HepG2 (cell line): ENCODE results near the gene IQCN. TPM values are rescaled to one million over a fixed set of nuclear protein-coding genes. Genes with fewer than 3 reads are reported as not detected.

ENCODE experiments used
- ATAC-seq: fragments of 200-7000 bp; cut with Tn5 transposase; 3 replicates; pipeline ENCODE4 v1.9.1; 2020; ENCODE audit warnings: mild to moderate bottlenecking, moderate library complexity
- BruUV-seq: library from RNA; stranded (reverse); fragments of 400-500 nt; replicated peaks from 2 replicates; lab custom pipeline; 2021; lab: Mats Ljungman, UMichigan
- CTCF ChIA-PET: fragments of 300-600 bp; formaldehyde crosslinking; extraction: SDS; loops from one replicate; lab custom pipeline; 2021; ENCODE audit warnings: low total read pairs, inconsistent platforms, low intra/inter-chr PET ratio; lab: Yijun Ruan, JAX
- POLR2A ChIA-PET: fragments of 350-600 bp; sonication (Branson Sonifier 250); formaldehyde crosslinking; loops from one replicate; lab custom pipeline; 2020; ENCODE audit warnings: antibody characterized with exemption, inconsistent platforms; lab: Yijun Ruan, JAX
- DNase-seq: peaks from one replicate; pipeline ENCODE4 v3.0.0-alpha.2; 2015; ENCODE audit warnings: low spot score
- FAIRE-seq: peaks from 3 replicates; lab custom pipeline; 2011; peaks lifted over from hg19 to GRCh38; lab: Jason Lieb, UNC
- H2AFZ ChIP-seq: one replicate; pipeline ENCODE4 v1.6.1; 2011; ENCODE audit warnings: low read length, inconsistent platforms
- H3K27ac ChIP-seq: fragments of 300-600 bp; 3 replicates; pipeline ENCODE4 v1.8.0; 2011; ENCODE audit warnings: mixed run types, mild to moderate bottlenecking, mixed read lengths, low read length, inconsistent platforms; ENCODE audit not compliant: insufficient read depth; ENCODE audit errors: extremely low read length
- H3K27me3 ChIP-seq, 2 experiments: fragments of 200-600 bp in 1 of 2; 2 replicates in 1 of 2; 3 replicates in 1 of 2; pipeline versions ENCODE4 v1.6.0 to v1.8.0; 2011; ENCODE audit warnings: low read length in 2 of 2, mild to moderate bottlenecking in 2 of 2, moderate library complexity in 2 of 2, inconsistent platforms in 1 of 2; ENCODE audit not compliant: insufficient read depth in 2 of 2, control insufficient read depth in 1 of 2
- H3K36me3 ChIP-seq, 2 experiments: fragments of 200-600 bp in 1 of 2; replicated peaks in 1 of 2; 2 replicates in 1 of 2; 3 replicates in 1 of 2; pipeline versions ENCODE4 v1.5.1 to v1.8.0; 2011; ENCODE audit warnings: low read length in 2 of 2, inconsistent platforms in 1 of 2; ENCODE audit not compliant: insufficient read depth in 2 of 2, control insufficient read depth in 1 of 2
- H3K4me1 ChIP-seq: 2 replicates; pipeline ENCODE4 v1.5.1; 2012; ENCODE audit warnings: low read length, inconsistent platforms; ENCODE audit not compliant: insufficient read depth
- H3K4me2 ChIP-seq: 2 replicates; pipeline ENCODE4 v1.6.0; 2011; ENCODE audit warnings: low read depth, low read length, inconsistent platforms
- H3K4me3 ChIP-seq, 3 experiments: fragments of 200-600 bp in 1 of 3; sonication (generic), shearing (Covaris generic) in 1 of 3; replicated peaks in 1 of 3; 2 replicates each; pipeline ENCODE4 v1.5.1; 2011 to 2016; ENCODE audit warnings: low read length in 3 of 3, inconsistent platforms in 2 of 3, low read depth in 2 of 3, mild to moderate bottlenecking in 2 of 3, control low read depth in 1 of 3, mixed read lengths in 1 of 3; ENCODE audit not compliant: insufficient read depth in 1 of 3
- H3K79me2 ChIP-seq: one replicate; pipeline ENCODE4 v1.6.1; 2011; ENCODE audit warnings: low read length, inconsistent platforms; ENCODE audit not compliant: insufficient read depth
- H3K9ac ChIP-seq: 2 replicates; pipeline ENCODE4 v1.6.0; 2011; ENCODE audit warnings: mild to moderate bottlenecking, low read depth, low read length, inconsistent platforms; ENCODE audit not compliant: insufficient read depth
- H3K9me3 ChIP-seq: 2 replicates; pipeline ENCODE4 v1.5.1; 2012; ENCODE audit warnings: mild to moderate bottlenecking, low read length
- H4K20me1 ChIP-seq: 2 replicates; pipeline ENCODE4 v1.6.0; 2011; ENCODE audit warnings: inconsistent platforms, mild to moderate bottlenecking, low read length, moderate library complexity; ENCODE audit not compliant: insufficient read depth
- HINFP ChIP-seq: sonication (generic); formaldehyde crosslinking; IDR thresholded peaks from 2 replicates; pipeline ENCODE4 v1.4.0; 2020; ENCODE audit warnings: low read depth, mild to moderate bottlenecking, missing genetic modification reagents
- JUN ChIP-seq: sonication (generic); formaldehyde crosslinking; IDR thresholded peaks from 2 replicates; pipeline ENCODE4 v1.4.0; 2020; ENCODE audit warnings: mild to moderate bottlenecking, missing genetic modification reagents
- NCOA2 ChIP-seq: sonication (generic); formaldehyde crosslinking; IDR thresholded peaks from 2 replicates; pipeline ENCODE4 v1.8.0; 2022; ENCODE audit warnings: inconsistent platforms
- NR0B2 ChIP-seq: sonication (generic); formaldehyde crosslinking; IDR thresholded peaks from 2 replicates; pipeline ENCODE4 v1.4.0; 2020; ENCODE audit warnings: mild to moderate bottlenecking, missing genetic modification reagents
- ZBTB38 ChIP-seq: sonication (generic); formaldehyde crosslinking; IDR thresholded peaks from 2 replicates; pipeline ENCODE4 v1.5.1; 2020; ENCODE audit warnings: mild to moderate bottlenecking, missing genetic modification reagents
- ZNF121 ChIP-seq: sonication (generic); formaldehyde crosslinking; IDR thresholded peaks from 2 replicates; pipeline ENCODE4 v1.5.0; 2020; ENCODE audit warnings: mild to moderate bottlenecking, missing genetic modification reagents
- ZNF180 ChIP-seq: sonication (generic); formaldehyde crosslinking; IDR thresholded peaks from 2 replicates; pipeline ENCODE4 v1.4.0; 2020; ENCODE audit warnings: low read depth, missing genetic modification reagents, borderline replicate concordance
- ZNF274 ChIP-seq: sonication (generic); formaldehyde crosslinking; IDR thresholded peaks from 2 replicates; pipeline ENCODE4 v1.5.1; 2020; ENCODE audit warnings: mild to moderate bottlenecking, missing genetic modification reagents
- WGBS: methylation state at CpG from one replicate; pipeline ENCODE4 v1.1.6; 2017; ENCODE audit warnings: low lambda C conversion rate; 5-methylcytosine and 5-hydroxymethylcytosine counted together
- in situ Hi-C: cut with HindIII; loops from 2 replicates; pipeline ENCODE4 v1.10.0; 2017; ENCODE audit warnings: low pct_unique_long_range_greater_than_20kb; ENCODE audit not compliant: extremely low pct_ligation_motif_present
- intact Hi-C: fragments of 100-400 bp; cut with micrococcal nuclease; formaldehyde crosslinking; loops from one replicate; pipeline ENCODE4 v1.10.0; 2022; ENCODE audit not compliant: unreplicated experiment
- polyA plus RNA-seq, 8 experiments: library from polyadenylated mRNA; depleted of rRNA in 3 of 8; stranded (reverse) in 7 of 8; unstranded in 1 of 8; fragments of >200 nt; fragmentation: Illumina TruSeq in 4 of 8; extraction: Trizol in 4 of 8; gene quantifications; 2 replicates each; pipeline versions ENCODE4 v1.2.1 to v1.2.3, GENCODE V29; 2011 to 2016; ENCODE audit warnings: low read depth in 4 of 8, missing spikeins in 1 of 8, mixed read lengths in 1 of 8; ENCODE audit not compliant: insufficient read depth in 1 of 8
- total RNA-seq, 5 experiments: library from RNA; depleted of rRNA; stranded (reverse); fragments of >200 nt; fragmentation: Illumina TruSeq; extraction: Trizol; gene quantifications; 2 replicates each; pipeline ENCODE4 v1.2.3, GENCODE V29; 2016; ENCODE audit warnings: low read depth in 1 of 5

IQCN gene
- total and polyA plus RNA-seq, 2 of the 13 experiments (the other 11 are each of a cell fraction or from before 2014, with no cell fraction given), result 0.04 to 0.18 TPM

DNA sequence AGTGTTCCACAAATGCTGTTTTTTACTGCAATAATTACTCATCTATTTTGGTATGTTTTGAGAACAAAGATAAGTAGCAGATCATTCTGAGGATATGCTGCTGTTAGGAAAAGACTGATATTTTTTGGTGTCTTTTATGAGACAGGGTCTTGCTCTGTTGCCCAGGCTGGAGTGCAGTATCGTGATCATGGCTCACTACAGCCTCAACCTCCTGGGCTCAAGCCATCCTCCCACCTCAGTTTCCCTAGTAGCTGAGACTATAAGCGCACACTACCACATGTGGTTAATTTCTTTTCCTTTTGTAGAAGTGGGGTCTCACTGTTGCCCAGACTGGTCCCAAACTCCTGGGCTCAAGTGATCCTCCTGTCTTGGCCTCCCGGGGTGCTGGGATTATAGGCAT lies 39.1 kb upstream of the IQCN start:
- Histone ChIP-seq H3K9me3 (no peaks in the 10 kb centered on the region), H3K4me2 (no peak overlapping the region), H3K27me3 (no peaks in the 10 kb centered on the region), H3K4me1 (peaks cover 93% of the 10 kb centered on the region), H3K27ac (no peak overlapping the region), H3K36me3 (peaks cover 5 to 24% of the 10 kb centered on the region in 2 experiments; a peak in 4 of 5 replicates), H3K4me3 (no peak overlapping the region), H2AFZ (no peak overlapping the region), H3K79me2 (peaks cover 2% of the 10 kb centered on the region), H4K20me1 (no peaks in the 10 kb centered on the region), H3K9ac (no peak overlapping the region)
- peak; percentile 54; the same call in 1 of the 2 replicates for TF ChIP-seq ZNF121 (CRISPR knock-in tag)
- TF ChIP-seq HINFP (CRISPR knock-in tag), result no peak
- TF ChIP-seq NR0B2 (CRISPR knock-in tag), result no peak
- no peak for TF ChIP-seq ZBTB38 (CRISPR knock-in tag)
- TF ChIP-seq JUN (CRISPR knock-in tag), result no peak
- TF ChIP-seq ZNF274, result no peak
- no peak for TF ChIP-seq ZNF180 (CRISPR knock-in tag)
- TF ChIP-seq NCOA2 (CRISPR knock-in tag), result no peak
- BruUV-seq, result no TSS peak
- no peak for FAIRE-seq
- intact Hi-C loops, result no loop called here
- no peak for ATAC-seq
- POLR2A ChIA-PET, result interaction anchor here (0.9 to 11.4 kb wide), 3 partner anchors 9 to 38 kb away, joined by 3 to 251 read pairs (median 6); partner anchors contain the start of gene LSM4
- DNase-seq, result no peak
- in situ Hi-C loops, result no loop called here
- WGBS, result 93% methylated on average over 3 of the region's 3 CpGs
- CTCF ChIA-PET, result no interaction called here
